ENCODE results near the gene MBP.

DNA sequence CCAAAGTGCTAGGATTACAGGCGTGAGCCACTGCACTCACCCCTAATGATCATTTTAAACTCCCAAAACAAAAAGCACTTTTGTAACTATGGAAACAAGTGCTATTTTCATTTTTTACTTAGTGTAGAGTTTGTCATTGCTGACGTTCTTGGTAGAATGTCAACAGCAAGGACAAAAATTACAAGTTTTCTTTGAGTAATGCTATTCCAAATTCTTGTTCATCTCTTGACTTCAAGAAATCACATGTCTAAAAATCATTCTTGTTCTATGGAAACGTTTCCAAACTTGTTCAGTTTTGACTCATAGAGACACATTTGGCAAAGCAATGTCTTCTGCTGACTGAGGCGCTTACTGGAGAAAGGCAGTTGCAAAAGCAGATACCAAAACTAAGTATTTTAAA lies 82.6 kb downstream of the MBP start:
- TF ChIP-seq, protein P1, sequence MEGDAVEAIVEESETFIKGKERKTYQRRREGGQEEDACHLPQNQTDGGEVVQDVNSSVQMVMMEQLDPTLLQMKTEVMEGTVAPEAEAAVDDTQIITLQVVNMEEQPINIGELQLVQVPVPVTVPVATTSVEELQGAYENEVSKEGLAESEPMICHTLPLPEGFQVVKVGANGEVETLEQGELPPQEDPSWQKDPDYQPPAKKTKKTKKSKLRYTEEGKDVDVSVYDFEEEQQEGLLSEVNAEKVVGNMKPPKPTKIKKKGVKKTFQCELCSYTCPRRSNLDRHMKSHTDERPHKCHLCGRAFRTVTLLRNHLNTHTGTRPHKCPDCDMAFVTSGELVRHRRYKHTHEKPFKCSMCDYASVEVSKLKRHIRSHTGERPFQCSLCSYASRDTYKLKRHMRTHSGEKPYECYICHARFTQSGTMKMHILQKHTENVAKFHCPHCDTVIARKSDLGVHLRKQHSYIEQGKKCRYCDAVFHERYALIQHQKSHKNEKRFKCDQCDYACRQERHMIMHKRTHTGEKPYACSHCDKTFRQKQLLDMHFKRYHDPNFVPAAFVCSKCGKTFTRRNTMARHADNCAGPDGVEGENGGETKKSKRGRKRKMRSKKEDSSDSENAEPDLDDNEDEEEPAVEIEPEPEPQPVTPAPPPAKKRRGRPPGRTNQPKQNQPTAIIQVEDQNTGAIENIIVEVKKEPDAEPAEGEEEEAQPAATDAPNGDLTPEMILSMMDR (IDR thresholded peaks at IDR 0.05; ENCODE audit: low read depth, low read length): no peak
- TF ChIP-seq POLR2A (IDR thresholded peaks at IDR 0.05; ENCODE audit: extremely low read depth, insufficient read length): no peak
